T-cell (primary cell): ENCODE measurements around the gene COL4A5. TPM values are rescaled to one million over a fixed set of nuclear protein-coding genes. Genes with fewer than 3 reads are reported as not detected.

Experiments
- ATAC-seq, 4 experiments: fragments of 200-7000 bp in 3 of 4; fragments of 150-1000 bp in 1 of 4; cut with Tn5 transposase; replicated peaks in 1 of 4; 1 replicate in 3 of 4; 2 replicates in 1 of 4; pipeline ENCODE4 v1.10.0; 2021; ENCODE audit warnings: moderate library complexity in 3 of 4, mild to moderate bottlenecking in 2 of 4, moderate number of reproducible peaks in 1 of 4
- CTCF ChIA-PET, 2 donors: fragments of 300-600 bp; sonication (Branson Sonifier 250); formaldehyde crosslinking; loops; one replicate each; lab custom pipeline; 2022; ENCODE audit warnings: antibody characterized with exemption in 2 of 2; lab: Charles Lee
- POLR2A ChIA-PET, 2 donors: fragments of 300-600 bp; sonication (Branson Sonifier 250); formaldehyde crosslinking; loops; one replicate each; lab custom pipeline; 2022; ENCODE audit warnings: antibody characterized with exemption in 2 of 2; lab: Charles Lee
- DNase-seq, 35 experiments: peaks; one replicate each; pipeline versions ENCODE4 v3.0.0 to v3.0.0-alpha.2; 2013 to 2023
- H3K27ac ChIP-seq: one replicate; pipeline ENCODE4 v1.5.1; 2013; ENCODE audit warnings: low read length
- H3K27me3 ChIP-seq, 2 experiments: replicated peaks in 1 of 2; 1 replicate in 1 of 2; 2 replicates in 1 of 2; pipeline versions ENCODE4 v1.6.1 to v1.7.0; 2013; ENCODE audit warnings: low read length in 1 of 2, mixed read lengths in 1 of 2; ENCODE audit not compliant: control insufficient read depth in 2 of 2, insufficient read depth in 2 of 2; ENCODE audit errors: extremely low read depth in 1 of 2
- H3K36me3 ChIP-seq, 2 donors: 1 replicate in 1 of 2; 2 replicates in 1 of 2; pipeline versions ENCODE4 v1.6.1 to v1.7.0; 2013; ENCODE audit warnings: low read length in 1 of 2; ENCODE audit not compliant: control insufficient read depth in 2 of 2, insufficient read depth in 1 of 2; ENCODE audit errors: extremely low read depth in 1 of 2
- H3K4me1 ChIP-seq, 2 experiments: 1 replicate in 1 of 2; 2 replicates in 1 of 2; pipeline versions ENCODE4 v1.6.1 to v1.7.0; 2013; ENCODE audit warnings: low read length in 2 of 2, mixed read lengths in 1 of 2; ENCODE audit not compliant: insufficient read depth in 2 of 2, control insufficient read depth in 1 of 2; ENCODE audit errors: extremely low read depth in 1 of 2
- H3K4me3 ChIP-seq, 2 donors: 1 replicate in 1 of 2; 2 replicates in 1 of 2; pipeline versions ENCODE4 v1.5.1 to v1.7.0; 2013; ENCODE audit warnings: mild to moderate bottlenecking in 2 of 2, low read length in 1 of 2, moderate library complexity in 1 of 2; ENCODE audit not compliant: control insufficient read depth in 1 of 2; ENCODE audit errors: extremely low read depth in 1 of 2
- H3K9me3 ChIP-seq: 2 replicates; pipeline ENCODE4 v1.7.0; 2013
- H3K27ac Mint-ChIP-seq, 2 donors: one replicate each; pipeline ENCODE4 v1.8.0; 2020 to 2021; ENCODE audit warnings: mild to moderate bottlenecking in 2 of 2, mixed read lengths in 2 of 2
- H3K27me3 Mint-ChIP-seq, 2 donors: one replicate each; pipeline ENCODE4 v1.8.0; 2021 to 2022; ENCODE audit warnings: mixed read lengths in 2 of 2
- H3K36me3 Mint-ChIP-seq: one replicate; pipeline ENCODE4 v1.8.0; 2021; ENCODE audit warnings: mixed read lengths
- H3K4me1 Mint-ChIP-seq, 3 donors: one replicate each; pipeline ENCODE4 v1.8.0; 2020 to 2022; ENCODE audit warnings: mixed read lengths in 3 of 3, mild to moderate bottlenecking in 1 of 3
- H3K4me3 Mint-ChIP-seq, 3 donors: one replicate each; pipeline ENCODE4 v1.8.0; 2020 to 2022; ENCODE audit warnings: mild to moderate bottlenecking in 3 of 3, mixed read lengths in 3 of 3, moderate library complexity in 3 of 3
- H3K9me3 Mint-ChIP-seq, 3 donors: one replicate each; pipeline ENCODE4 v1.8.0; 2020 to 2022; ENCODE audit warnings: mixed read lengths in 3 of 3
- WGBS: methylation state at CpG from one replicate; pipeline ENCODE4 v1.1.5; 2013; ENCODE audit warnings: missing lambda C conversion rate; ENCODE audit not compliant: insufficient coverage; 5-methylcytosine and 5-hydroxymethylcytosine counted together
- total RNA-seq, 35 experiments: library from RNA in 6 of 35; stranded (reverse) in 6 of 35; fragments of 120-200 nt in 1 of 35; gene quantifications; one replicate each; pipeline versions ENCODE4 v1.2.1 to v1.2.4 and lab custom pipeline; 2013 to 2026

Gene COL4A5
- total RNA-seq, 5 donors from 2014 or later (not counting 1 experiment from before 2014, with no cell fraction given) = 0.22 to 0.59 (median 0.36) TPM; not detected in 1

DNA sequence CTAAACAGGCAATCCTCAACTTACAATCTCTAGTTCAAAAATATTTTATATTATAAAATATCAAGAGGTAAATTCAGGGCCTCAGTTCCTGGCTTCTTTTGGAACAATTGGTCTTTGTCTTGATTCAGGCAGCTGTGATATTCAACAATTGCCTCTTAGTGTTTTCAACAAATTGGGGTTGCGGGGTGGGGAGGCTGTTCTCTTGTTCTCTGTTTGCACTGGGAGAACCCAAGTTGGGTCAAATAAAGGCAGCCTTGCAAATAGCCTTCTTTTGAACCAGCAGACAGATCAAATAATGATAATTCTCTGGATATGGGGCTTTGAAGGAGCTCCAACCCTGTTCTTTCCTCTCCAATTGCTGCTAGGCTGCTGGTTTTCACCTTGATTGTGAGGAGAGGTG, 142.5 kb downstream of the COL4A5 start:
- WGBS = no CpG with 5 or more reads among the region's 1 CpG

DNA sequence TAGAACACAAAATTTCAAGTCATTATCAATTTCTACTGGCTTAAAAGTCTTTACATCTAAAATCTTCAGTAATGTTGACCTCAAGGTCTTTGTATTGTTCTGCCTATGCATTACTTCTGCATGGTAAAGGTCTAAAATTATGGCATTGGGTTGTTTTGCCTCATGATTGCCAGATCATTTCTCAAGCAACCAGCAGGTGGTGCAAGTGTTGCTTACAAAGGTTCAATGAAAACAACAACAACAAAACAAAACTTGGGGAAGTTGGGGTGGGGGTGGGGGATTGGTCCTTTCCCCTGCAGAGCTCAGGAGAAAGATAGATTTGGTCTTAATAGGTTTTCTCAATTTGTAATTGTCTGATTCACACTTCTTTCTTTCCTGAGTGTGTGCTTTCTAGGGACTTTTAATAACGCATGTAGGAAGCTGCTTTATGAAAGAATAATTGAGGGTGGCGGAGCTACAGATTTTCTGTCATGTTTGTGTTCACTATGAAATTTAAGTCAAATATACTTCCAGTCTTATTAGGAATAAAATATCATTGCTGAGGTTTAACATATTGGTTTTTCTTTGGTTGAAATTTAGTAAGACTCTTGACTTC, 145.1 kb downstream of the COL4A5 start:
- H3K9me3 Mint-ChIP-seq = no peaks in the 10 kb centered on the region
- ATAC-seq = no peak
- no peaks in the 10 kb centered on the region for H3K36me3 ChIP-seq

More for the DNA sequence above, 142.5 kb downstream of the COL4A5 start:
- POLR2A ChIA-PET = no interaction called here
- H3K36me3 ChIP-seq = no peaks in the 10 kb centered on the region
- Mint-ChIP-seq H3K4me3 (no peak overlapping the region), H3K36me3 (no peaks in the 10 kb centered on the region), H3K4me1 (no peaks in the 10 kb centered on the region), H3K27me3 (peaks cover 0 to 21% of the 10 kb centered on the region in 2 donors), H3K9me3 (no peaks in the 10 kb centered on the region), H3K27ac (no peak overlapping the region)
- CTCF ChIA-PET = no interaction called here
- H3K9me3 ChIP-seq = no peaks in the 10 kb centered on the region
- H3K4me1 ChIP-seq = no peaks in the 10 kb centered on the region
- ATAC-seq (no peak), DNase-seq (no peak)
- H3K27ac ChIP-seq = no peak overlapping the region
- H3K27me3 ChIP-seq = no peaks in the 10 kb centered on the region
- H3K4me3 ChIP-seq = no peak overlapping the region

DNA sequence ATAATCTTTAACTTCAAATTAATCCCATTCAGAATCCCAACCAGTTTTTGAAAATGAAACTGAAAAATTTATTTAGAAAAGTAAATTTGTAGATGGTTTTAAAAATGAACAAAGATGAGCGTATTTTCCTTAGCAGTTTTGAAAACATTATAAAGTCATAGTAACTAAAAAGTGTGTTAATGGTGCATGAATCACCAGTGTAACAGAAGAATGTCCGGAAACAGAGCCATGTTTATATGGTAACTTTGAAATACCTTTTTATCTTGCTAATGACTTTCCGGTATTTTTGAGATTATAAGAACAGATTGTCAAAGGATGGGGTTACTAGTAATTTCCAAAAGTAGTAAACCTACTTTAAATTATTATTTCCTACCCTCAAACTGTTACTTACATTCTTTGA, 150.9 kb downstream of the COL4A5 start:
- Histone ChIP-seq H3K9me3 (no peaks in the 10 kb centered on the region), H3K27ac (no peak overlapping the region), H3K27me3 (no peaks in the 10 kb centered on the region), H3K4me1 (no peaks in the 10 kb centered on the region), H3K4me3 (no peak overlapping the region), H3K36me3 (no peaks in the 10 kb centered on the region)
- no peaks in the 10 kb centered on the region for H3K4me1 Mint-ChIP-seq
- ATAC-seq (no peak), DNase-seq (no peak)
- H3K9me3 Mint-ChIP-seq = peaks cover 0 to 5% (median 0%) of the 10 kb centered on the region in 3 donors
- H3K4me3 Mint-ChIP-seq = no peak overlapping the region
- WGBS = no CpG with 5 or more reads among the region's 3 CpGs
- no peaks in the 10 kb centered on the region for H3K36me3 Mint-ChIP-seq
- CTCF ChIA-PET = no interaction called here
- peaks cover 0 to 5% of the 10 kb centered on the region in 2 donors for H3K27me3 Mint-ChIP-seq
- POLR2A ChIA-PET = no interaction called here
- H3K27ac Mint-ChIP-seq = no peak overlapping the region

More for the DNA sequence above, 145.1 kb downstream of the COL4A5 start:
- CTCF ChIA-PET = no interaction called here
- WGBS = no CpG with 5 or more reads among the region's 2 CpGs
- H3K36me3 Mint-ChIP-seq = no peaks in the 10 kb centered on the region
- no peaks in the 10 kb centered on the region for H3K4me1 Mint-ChIP-seq
- no peak overlapping the region for H3K4me3 Mint-ChIP-seq
- Histone ChIP-seq H3K4me1 (no peaks in the 10 kb centered on the region), H3K4me3 (no peak overlapping the region), H3K27me3 (no peaks in the 10 kb centered on the region), H3K9me3 (no peaks in the 10 kb centered on the region), H3K27ac (no peak overlapping the region)
- DNase-seq = no peak
- POLR2A ChIA-PET = no interaction called here
- H3K27ac Mint-ChIP-seq = no peak overlapping the region
- H3K27me3 Mint-ChIP-seq = peaks cover 0 to 18% of the 10 kb centered on the region in 2 donors

DNA sequence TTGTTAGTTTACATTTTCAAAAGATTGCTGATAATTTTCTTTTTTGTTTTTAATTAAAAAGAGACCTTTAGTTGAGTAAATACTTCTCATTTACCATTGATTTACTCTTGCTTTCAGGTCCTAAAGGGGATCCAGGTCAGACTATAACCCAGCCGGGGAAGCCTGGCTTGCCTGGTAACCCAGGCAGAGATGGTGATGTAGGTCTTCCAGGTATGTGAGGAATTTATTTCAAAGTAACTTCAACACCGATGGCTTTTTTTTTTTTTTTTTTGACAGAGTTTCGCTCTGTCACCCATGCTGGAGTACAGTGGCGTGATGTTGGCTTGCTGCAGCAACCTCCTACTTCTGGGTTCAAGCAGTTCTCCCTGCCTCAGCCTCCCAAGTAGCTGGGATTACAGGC, 161.6 kb downstream of the COL4A5 start:
- Histone ChIP-seq H3K27me3 (no peaks in the 10 kb centered on the region), H3K4me3 (no peak overlapping the region), H3K36me3 (no peaks in the 10 kb centered on the region), H3K4me1 (no peaks in the 10 kb centered on the region), H3K27ac (no peak overlapping the region), H3K9me3 (no peaks in the 10 kb centered on the region)
- Mint-ChIP-seq H3K4me1 (no peaks in the 10 kb centered on the region), H3K27ac (no peak overlapping the region), H3K27me3 (peaks cover 0 to 5% of the 10 kb centered on the region in 2 donors), H3K4me3 (no peak overlapping the region), H3K9me3 (no peaks in the 10 kb centered on the region), H3K36me3 (no peaks in the 10 kb centered on the region)
- ChIA-PET CTCF (no interaction called here), POLR2A (no interaction called here)
- ATAC-seq (no peak), DNase-seq (no peak)
- WGBS = 80% methylated on average over 1 of the region's 4 CpGs

DNA sequence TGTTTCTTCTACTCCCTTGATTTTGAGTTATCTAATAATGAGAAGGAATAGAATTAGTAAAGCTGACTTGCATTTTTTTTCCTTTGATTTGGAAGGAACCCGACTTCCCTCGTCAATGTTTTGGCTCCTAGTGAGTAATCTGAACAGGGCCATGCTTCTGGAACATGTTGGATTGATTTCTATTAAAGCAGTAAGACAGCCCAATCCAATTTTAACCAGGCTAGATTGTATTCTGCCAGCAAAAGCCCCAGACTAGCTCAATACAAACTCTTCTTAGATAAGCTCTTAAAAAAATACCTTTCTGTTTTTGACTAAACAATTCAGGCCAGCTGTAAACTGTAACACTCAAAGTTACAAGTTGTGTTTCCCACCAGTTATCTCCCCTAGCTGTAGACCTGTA, 170.5 kb downstream of the COL4A5 start:
- DNase-seq (no peak), ATAC-seq (no peak)
- H3K27me3 Mint-ChIP-seq = no peaks in the 10 kb centered on the region
- Histone ChIP-seq H3K4me3 (no peak overlapping the region), H3K27ac (no peak overlapping the region), H3K27me3 (no peaks in the 10 kb centered on the region), H3K36me3 (no peaks in the 10 kb centered on the region), H3K4me1 (no peaks in the 10 kb centered on the region), H3K9me3 (no peaks in the 10 kb centered on the region)
- no peaks in the 10 kb centered on the region for H3K36me3 Mint-ChIP-seq
- ChIA-PET POLR2A (no interaction called here), CTCF (no interaction called here)
- H3K27ac Mint-ChIP-seq = no peak overlapping the region
- no peaks in the 10 kb centered on the region for H3K4me1 Mint-ChIP-seq
- no peak overlapping the region for H3K4me3 Mint-ChIP-seq
- WGBS = no CpG with 5 or more reads among the region's 2 CpGs
- H3K9me3 Mint-ChIP-seq = no peaks in the 10 kb centered on the region

DNA sequence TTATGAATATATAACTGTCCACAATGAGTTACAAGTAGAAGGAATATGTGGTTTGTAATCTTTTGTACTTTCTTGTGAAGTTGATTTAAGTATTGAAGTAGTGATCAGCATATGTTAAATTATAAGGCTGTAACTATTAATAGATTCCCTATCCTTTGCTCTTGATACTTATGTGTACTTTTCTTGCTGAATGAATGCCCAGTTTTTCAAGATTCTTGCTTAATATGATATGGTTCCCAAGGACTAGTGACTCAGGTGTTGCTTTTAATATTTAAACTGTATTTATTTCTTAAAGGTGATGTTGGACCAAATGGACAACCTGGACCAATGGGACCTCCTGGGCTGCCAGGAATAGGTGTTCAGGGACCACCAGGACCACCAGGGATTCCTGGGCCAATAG, 175.0 kb downstream of the COL4A5 start:
- H3K27me3 Mint-ChIP-seq = peaks cover 0 to 9% of the 10 kb centered on the region in 2 donors

DNA sequence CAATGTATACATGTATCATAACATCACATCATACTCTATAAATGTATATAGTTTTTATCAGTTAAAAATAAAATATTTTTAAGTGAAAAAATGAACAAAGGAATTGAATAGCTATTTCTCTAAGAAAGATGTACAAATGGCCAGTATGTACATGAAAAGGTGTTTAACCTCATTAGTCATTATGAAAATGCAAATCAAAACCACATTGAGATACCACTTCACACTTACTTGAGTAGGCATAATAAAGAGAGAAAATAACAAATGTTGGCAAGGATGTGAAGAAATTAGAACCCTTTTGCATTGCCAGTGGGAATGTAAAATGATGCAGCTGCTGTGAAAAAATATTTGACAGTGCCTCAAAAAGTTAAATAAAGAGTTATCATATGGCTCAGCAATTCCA, 201.2 kb downstream of the COL4A5 start:
- Mint-ChIP-seq H3K4me3 (no peak overlapping the region), H3K4me1 (no peaks in the 10 kb centered on the region), H3K36me3 (no peaks in the 10 kb centered on the region), H3K27me3 (peaks cover 0 to 9% of the 10 kb centered on the region in 2 donors), H3K27ac (no peak overlapping the region), H3K9me3 (peaks cover 0 to 4% (median 2%) of the 10 kb centered on the region in 3 donors)
- DNase-seq = no peak
- Histone ChIP-seq H3K9me3 (no peaks in the 10 kb centered on the region), H3K27ac (no peak overlapping the region), H3K4me3 (no peak overlapping the region), H3K36me3 (no peaks in the 10 kb centered on the region), H3K27me3 (no peaks in the 10 kb centered on the region), H3K4me1 (no peaks in the 10 kb centered on the region)
- CTCF ChIA-PET = no interaction called here
- ATAC-seq = no peak
- POLR2A ChIA-PET = no interaction called here

More for the DNA sequence above, 175.0 kb downstream of the COL4A5 start:
- H3K9me3 ChIP-seq = no peaks in the 10 kb centered on the region
- Mint-ChIP-seq H3K36me3 (no peaks in the 10 kb centered on the region), H3K4me1 (no peaks in the 10 kb centered on the region), H3K27ac (no peak overlapping the region), H3K4me3 (no peak overlapping the region), H3K9me3 (no peaks in the 10 kb centered on the region)
- no peaks in the 10 kb centered on the region for H3K27me3 ChIP-seq
- no peaks in the 10 kb centered on the region for H3K36me3 ChIP-seq
- no peaks in the 10 kb centered on the region for H3K4me1 ChIP-seq
- ChIA-PET CTCF (no interaction called here), POLR2A (no interaction called here)
- no peak overlapping the region for H3K27ac ChIP-seq
- ATAC-seq (no peak), DNase-seq (no peak)
- no peak overlapping the region for H3K4me3 ChIP-seq
